Activated CD4-positive, alpha-beta T cell treated with anti-CD3 and anti-CD28 coated beads, Interleukin-2, amount 50 U/mL, for 16 hours (primary cell): ENCODE results near the gene DOCK8.

Experiments
- DNase-seq: peaks from one replicate; pipeline ENCODE4 v3.0.0-alpha.2; 2020

Gene DOCK8

DNA sequence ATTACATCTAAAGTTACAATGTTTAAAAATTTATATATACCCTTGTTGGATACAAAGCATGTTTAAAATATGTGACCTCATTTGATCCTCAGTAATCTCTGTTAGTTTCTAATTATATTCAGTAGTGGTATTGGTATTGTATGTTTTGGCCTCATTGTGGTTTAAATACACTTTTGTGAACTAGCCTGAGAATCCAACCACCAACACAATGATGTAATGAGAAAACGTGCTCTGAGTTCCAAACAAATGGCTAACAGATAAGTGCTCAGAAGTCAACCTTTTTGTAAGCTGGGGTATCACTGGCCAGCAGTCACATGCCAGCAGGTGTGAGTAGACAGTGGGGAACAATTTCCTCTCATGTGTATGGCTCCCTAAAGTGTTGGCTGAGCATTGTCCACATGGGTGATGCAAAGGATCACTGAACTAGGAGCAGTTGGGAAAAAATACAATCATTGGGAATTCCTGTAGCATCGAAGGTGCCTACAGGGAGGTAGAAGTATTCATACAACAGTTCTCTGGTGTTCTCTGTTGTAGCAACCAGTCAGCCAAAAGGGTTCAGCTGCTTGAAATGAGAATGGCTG, 56.1 kb downstream of the DOCK8 start:
- DNase-seq, result no peak

DNA sequence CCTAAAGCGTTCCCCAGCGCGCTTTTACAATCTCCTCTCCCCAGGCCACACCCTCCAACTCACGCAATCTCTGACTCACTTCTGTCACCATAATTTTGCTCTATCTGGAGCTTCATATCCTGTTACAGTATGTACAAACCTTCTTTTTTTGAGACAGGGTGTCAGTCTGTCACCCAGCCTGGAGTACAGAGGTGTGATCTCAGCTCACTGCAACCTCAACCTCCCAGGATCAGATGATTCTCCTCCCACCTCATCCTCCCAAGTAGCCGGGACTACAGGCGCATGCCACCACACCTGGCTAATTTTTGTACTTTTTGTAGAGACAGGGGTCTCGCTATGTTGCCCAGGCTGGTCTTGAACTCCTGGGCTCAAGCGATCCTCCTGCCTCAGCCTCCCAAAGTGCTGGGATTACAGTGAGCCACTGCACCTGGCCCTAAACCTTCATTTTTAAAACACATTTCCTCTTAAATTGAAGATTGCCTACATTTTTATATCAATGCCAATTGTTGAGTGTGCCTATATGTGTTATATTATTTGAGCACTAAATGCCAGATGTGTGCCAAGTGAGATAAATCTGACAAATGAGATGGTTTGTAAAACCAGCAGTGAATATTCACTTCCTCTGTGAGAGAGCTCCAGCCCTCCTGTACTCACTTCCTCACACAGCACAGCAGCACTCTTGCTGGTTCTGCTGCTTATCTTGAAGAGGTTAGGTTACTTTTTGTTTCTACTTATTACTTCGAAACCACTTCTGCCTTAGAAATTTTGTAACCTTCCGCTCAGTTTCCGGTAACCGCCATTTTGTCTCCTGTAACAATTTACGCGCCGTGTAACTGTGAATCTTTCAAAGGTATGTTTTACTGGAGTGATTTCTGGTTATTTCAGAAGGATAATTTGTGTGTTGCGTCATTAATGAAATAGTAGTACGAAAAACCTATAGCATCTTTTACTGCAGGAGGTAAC, 57.9 kb downstream of the DOCK8 start:
- peak; percentile 91 for DNase-seq

DNA sequence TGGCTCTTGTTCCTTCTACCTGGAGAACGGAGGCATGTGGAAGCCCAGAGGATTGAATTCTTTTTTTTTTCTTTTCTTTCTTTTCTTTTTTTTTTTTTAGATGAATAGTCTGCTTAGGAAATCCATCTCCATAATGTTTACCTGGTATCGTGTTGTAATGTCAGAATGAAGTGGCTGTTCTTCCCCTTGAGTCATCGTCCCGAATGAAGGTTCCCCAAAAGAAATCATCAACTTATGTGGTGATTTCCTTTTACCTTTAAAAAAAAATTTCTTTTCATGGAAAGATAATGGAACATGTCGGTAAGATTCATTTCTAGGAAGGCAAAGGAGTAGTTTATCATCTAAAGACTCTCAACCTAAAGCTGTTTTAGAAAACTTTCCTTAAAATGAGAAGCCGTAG, 59.7 kb downstream of the DOCK8 start:
- peak; percentile 34 for DNase-seq

DNA sequence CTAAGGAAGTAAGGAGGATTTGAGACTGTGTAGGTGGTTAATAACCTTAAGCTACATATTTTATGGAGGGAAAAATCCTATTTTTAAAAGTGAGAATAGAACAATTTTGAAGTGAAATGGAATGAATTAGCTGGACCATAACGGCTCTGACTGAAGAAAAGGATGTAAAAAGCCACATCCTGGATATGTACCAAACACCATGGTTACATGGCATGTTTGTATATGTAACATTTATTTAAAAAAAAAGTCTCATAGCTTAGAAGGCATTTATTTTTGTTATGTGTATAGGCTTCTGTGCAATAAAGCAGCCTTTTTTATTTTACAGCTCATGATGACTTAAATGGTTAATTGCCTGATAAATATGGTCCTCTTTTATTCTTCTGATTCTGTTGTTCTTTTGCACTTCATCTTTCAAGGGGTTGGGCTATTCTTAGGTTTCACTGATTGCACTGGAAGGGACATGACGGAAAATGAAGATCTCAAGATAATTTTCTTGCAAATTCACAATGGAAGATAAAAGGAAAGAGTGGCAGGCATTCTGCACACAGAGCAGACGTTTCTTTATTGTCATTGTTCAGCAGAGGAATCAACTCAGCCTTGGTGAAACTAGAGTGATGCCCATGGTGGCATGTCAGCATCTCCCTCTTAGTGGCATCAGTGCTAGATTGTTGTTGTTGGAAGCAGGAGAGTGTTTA, 63.1 kb downstream of the DOCK8 start:
- peak; percentile 68 for DNase-seq

DNA sequence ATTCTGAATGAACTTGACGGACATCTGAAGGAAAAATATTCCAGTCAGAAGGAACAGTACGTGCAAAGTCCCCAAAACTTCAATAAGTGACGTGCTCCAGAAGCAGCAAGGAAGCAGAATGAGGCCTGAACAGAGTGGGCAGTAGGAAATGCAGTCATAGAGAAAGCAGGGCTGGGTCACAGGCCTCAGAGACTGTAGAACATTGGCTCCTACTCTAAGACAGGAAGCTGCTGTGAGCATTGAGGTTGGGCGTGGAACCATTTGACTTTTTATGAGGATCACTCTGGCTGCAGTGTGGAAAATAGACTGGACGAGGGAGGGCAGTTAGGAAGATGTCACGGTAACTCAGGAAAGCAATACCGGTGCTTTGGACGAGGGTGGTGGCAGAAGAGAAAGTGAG, 64.0 kb downstream of the DOCK8 start:
- DNase-seq, result peak; percentile 86

DNA sequence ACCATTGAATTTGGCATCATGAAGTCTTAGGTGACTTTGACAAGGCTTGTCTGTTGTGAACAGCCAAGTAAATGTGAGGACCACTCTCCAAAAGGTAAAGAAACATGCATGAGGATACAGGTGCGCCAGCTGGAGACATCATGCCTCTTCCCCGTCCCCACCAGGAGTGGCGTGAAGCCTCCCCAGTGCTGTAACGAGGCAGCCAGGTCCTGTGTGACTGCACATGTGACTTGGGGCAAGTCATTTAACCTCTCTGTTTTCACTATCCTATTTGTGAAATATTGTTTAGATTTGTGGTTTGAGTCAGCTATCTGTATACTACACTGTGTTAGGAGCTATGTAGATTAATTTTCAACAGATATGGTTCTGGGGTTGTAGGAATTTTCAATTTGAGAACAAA, 65.0 kb downstream of the DOCK8 start:
- DNase-seq, result peak; percentile 60

DNA sequence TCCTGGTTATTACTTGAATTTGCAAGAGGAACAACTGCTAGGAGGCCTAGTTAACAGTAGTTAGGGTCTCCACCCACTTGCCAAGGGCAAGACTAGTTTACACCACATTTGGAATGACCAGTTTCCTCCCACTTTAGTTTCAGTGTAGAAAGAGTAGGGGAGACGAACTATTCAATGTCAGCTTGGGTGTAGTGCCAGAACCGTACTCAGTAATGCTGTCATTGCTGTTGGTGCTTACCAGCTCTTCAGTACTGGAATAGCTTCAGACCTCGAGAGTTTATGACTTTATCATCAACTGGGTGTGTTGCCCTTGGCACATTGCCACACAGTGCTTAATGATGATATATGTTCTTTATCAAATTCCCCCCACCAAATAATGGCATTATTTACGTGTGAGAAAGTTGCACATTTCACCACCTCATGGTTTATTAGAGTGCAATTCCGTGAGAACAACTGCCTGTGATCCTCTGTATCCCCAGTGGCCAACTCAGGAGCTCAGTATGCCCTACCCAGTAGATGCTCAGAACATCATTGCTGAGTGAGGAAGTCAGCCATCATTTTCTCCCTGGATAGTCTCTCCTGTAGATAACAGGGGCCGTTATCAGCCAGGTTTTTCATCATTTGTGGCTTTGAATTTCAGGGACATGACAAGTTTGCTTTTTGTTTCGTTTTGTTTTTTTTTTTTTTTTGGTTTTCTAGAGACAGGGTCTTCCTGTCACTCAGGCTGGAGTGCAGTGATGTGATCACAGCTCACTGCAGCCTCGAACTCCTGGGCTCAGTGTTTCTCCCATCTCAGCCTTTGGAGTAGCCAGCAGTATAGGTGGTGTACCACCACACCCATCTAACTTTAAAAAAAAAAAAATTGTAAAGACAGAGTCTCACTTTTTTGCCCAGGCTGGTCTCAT, 67.3 kb downstream of the DOCK8 start:
- peak; percentile 30 for DNase-seq

DNA sequence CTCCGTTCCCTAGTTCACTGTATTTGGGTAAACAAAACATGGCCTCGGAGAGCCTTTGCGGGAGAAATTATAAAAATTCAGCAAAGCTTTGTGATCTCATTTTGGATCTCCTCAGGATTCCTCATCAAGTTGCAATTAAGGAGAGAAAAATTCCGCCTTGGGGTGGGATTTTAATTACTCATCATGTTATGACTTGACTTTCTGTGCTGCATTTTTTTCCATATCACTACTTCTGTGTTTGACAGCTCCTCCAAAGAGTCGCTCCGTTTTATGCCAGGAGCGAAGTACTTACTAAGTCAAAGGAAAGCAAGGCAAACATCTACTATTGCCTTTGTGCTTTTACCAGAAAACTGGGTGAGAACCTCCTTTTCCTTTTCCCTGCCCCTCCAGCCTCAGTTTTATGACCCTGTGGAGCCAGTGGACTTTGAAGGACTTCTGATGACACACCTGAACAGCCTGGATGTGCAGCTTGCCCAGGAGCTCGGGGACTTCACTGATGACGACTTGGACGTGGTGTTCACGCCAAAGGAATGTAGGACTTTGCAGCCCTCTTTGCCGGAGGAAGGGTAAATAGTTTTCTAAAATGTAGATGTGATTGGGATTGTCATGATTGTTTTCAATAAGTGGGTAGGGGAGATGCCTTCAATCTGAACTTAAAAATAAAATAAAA, 71.5 kb downstream of the DOCK8 start:
- no peak for DNase-seq

DNA sequence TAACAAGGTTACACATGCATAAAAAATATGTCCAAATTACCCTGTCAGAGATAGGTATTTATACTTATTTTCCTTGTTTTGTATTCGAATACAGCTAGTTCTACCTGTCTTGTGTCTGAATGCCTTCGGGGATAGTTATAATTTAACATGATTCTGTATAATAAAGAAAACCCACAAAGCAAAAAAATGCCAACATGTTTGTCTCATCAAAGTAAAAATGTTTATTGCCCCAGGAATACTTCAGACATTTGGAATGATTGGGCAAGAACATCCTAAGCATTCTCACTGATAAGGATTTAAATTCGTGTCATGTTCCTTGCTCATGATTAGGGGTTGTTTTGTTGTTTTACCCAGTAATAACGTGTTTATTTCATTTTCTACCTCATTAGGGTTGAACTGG, 74.5 kb downstream of the DOCK8 start:
- DNase-seq, result no peak

DNA sequence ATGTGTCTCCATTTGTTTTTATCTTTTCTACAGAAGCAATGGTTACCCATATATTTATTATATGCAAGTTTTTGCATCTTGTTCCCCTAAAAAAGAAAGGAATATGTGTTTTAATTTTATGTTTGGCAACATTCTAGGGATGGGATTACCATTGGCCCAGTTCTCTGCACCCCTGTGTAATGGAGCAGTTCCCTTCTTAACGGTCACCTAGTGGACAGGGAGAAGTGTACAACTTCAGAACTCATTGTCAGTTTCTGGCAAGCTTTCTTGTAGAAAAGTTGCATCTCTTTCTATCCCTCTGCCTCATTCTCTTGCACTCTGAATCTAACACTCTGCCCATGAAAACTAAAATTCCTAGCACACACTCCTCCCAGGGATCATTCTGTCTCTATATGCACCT, 78.2 kb downstream of the DOCK8 start:
- DNase-seq, result no peak

DNA sequence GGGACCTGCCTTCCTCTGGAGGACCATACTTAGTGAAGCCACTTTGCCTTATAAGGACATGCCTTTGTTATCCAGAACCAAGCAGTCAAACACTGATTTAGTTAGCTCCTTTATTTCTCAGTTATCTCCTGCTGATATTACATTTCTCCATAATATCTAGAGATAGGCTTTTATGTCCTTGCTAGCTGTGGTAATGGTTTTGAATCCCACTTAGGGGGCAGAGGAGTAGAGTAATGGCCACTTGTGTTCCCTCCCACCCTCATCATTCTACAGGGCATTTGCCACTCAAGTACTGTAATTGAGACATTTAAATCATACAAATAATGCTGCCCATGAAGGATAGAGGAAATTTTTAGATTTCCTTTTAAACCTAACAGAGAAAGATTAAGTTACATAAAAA, 80.9 kb downstream of the DOCK8 start:
- DNase-seq, result no peak

DNA sequence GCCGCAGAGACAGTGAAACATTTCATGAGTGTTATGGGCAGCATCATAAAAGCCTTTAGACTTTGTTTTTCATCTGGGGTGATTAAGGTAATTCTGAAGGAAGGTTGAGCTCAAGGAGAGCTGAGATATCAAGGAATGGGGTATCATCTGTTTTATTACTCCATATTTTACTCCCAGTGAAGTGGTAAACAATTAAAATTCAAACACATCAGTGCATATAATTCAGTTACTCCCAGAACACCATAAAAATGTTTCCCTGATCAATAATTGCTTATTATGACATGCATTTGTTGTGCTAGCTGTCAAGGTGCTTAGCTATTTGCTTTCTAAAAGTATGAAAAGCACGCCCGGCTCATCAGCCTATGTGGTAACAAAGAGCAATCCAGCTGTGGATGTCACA, 81.7 kb downstream of the DOCK8 start:
- DNase-seq, result no peak

DNA sequence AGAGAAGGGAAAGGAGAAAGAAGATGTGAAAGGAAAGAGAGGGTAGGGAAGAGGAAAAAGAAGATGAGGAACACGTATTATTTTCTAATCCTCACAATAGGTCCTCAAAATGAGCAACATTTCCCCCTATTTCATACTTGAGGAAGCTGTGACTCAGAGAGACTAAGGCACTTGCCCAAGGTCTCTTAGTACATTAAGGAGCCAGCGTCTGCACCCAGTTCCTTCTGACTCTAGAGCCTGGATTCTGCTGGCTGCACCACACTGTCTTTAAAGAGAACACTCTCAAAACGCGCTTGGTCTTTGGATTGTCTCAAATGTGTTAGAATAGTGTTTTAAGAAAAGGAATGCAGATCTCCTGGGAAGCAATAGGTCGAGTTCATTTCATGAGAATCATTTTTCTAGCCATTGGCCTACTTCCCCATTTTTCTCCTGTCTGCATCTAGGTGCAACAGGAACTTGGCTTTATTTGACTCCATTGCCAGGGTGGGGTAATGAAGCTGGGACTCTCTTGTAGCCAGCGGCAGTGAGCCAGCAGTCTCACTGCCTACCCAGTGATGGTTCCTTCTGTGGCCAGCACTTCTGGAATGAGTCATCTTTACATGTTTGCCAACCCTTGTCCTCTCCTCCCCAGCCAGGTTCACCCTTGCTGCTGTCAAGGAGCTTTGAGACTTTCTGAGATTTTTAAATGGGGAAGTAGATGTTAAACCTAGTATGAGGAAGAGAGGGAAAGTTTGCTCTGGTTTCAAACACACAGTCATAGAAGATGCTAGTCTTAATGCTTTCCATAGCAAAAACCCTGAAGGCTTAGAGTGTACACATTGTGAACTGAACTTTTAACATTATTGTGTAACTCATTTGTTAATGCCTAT, 82.7 kb downstream of the DOCK8 start:
- DNase-seq, result peak; percentile 51

DNA sequence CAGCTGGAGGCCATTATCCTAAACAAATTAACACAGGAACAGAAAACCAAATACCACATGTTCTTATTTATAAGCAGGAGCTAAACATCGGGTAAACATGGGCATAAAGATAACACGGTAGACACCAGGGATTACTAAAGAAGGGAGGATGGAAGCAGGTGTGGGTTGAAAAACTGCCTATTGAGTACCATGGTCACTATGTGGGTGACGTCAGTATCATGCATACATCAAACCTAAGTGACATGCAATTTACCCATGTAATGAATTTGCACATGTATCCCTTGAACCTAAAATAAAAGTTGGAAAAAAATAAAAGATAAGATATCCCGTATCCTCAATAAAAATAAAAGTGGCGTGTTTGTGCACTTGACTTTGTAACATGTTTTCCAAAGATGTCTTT, 88.8 kb downstream of the DOCK8 start:
- no peak for DNase-seq

DNA sequence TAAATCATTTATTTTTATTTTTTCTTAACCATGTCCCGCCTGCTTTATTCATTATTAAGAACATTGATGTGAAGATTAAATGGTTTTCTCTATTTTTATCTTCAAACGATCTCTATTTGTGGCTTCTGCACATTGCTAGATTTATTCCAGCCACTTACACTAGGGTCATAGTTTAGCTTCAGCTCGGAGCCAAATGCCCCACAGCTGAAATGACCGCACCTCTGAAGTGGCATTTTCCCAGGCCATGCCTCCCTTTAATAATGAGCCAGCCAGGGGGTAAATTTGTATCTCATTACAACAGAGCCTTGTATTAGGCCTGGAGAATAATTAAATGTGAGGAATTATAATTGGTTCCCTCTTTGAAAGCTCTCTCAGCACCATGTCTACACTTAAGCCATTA, 89.4 kb downstream of the DOCK8 start:
- no peak for DNase-seq

DNA sequence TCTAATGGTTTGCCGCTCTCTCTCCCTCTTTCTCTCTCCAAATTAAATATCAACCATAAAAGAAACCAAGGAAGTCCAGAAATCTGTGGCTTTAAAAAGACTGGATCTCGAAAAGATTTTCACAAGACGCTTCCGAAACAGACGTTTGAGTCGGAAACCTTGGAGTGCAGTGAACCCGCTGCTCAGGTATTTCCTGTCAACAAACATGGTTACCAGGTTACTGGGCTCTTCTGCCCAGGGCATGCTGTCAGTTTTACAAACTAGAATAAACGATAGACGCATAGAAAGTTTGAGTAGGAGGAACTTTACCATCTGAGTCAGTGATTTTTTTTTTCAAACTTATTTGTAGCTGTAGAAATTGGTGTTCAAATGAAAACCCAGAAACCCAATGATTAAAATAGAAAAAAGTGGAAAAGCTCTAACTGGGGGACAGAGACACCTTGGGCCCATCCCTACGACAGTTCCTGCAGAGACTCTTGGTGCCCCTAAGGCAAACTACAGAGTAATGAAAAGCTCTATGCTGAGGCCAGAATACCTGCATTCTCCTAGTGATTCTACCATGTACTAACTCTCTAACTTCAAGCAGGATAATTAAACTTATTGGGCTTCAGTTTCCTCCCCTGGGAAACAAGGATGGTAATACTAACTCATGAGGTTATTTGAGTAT, 90.0 kb downstream of the DOCK8 start:
- no peak for DNase-seq

DNA sequence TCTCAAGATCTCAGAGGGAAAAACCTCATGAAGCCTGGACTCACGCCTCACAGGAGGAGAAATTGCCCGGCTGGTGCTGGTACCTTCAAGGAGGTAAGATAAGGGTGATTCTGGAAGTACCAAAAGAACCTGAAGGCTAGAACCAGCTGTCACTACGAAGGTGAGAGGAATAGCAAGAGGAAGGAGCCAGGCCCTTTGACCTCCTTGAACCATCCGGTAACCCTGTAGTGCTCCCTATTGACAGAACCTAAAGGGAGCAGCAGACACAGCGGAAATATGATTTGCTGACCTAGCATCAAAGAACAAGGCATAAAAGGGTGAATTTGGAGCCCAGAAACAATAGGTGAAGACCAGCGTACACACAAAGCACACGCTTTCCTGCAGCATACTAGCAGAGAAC, 92.2 kb downstream of the DOCK8 start:
- DNase-seq, result peak; percentile 39

DNA sequence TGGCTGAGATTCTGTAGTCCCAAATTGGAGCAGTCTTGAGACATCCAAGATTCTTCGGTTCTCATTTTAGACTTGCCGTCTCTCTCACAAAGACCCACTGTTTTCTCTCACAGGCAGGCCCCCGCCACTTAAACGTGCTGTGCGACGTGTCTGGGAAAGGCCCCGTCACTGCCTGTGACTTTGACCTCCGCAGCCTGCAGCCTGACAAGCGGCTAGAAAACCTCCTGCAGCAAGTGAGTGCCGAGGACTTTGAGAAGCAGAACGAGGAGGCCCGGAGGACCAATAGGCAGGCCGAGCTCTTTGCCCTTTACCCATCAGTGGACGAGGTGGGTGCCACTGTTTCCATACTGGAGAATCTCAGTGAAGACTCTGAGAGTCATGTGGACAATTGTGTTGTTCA, 97.2 kb downstream of the DOCK8 start:
- no peak for DNase-seq

DNA sequence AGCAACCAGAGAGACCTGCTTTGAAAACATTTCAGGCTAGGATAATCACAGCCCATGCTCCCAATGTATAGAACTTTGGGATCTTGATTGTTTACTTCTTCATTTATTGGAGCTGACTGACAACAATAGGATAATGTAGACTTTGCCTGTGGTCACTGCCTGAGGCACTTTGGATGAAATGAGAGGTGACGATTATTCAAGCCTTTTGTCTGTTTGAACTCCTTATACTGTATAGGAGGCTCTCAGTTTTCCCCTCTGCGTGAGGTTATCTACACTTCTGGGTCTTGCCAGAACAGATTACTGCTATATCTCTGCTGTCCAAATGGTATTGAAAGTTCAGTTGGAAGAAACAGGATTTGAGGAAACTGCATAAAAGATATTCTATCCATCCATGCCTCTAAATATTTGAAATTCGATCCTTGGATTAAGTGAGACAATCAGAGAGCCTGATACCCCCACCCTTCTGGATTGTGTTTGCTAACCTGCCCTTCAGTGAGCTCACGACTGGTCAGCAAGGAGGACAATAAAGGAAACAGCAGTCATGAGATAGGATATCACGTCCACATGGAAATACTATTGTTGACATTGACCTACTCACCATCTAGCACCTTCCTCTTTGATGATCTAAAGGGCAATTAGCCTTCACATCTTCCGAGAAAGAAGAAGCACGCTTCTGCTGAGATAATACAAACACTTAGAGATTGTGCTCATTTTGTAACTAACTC, 98.1 kb downstream of the DOCK8 start:
- no peak for DNase-seq

DNA sequence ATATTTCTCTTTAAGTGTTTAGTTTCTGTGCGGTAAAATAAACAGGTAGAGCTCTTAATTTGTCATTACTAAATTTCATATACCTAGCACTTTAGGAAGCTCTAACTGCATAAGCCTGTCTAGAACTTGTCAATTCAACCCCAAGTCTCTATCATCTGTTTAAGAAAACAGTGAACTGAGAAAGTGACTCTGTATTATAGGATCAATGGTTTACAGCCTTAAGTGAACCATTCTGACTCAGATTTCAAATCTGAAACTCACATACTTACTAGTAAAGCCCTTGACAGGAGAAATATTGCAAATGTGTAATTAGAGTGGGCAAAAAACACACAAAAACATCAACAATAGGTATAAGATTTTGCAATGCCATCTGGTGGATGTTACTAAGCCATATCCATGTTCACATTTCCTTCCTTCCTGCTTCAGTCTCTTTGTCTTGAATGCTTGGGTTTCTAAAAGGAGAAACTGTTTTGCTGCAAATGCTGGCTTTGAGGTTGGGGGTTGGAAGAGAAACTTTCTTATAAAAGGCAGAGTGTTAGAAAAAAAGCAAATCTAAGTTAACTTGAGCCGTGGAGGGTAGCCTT, 101.8 kb downstream of the DOCK8 start:
- DNase-seq, result no peak
